Muscle layer of colon (tissue), 2 donors: ENCODE results near the gene SDK2.

Experiments used
- H3K27ac ChIP-seq: one replicate; pipeline ENCODE4 v1.7.0; 2013; ENCODE audit warnings: low read depth, mild to moderate bottlenecking, low read length, moderate library complexity
- H3K27me3 ChIP-seq, 2 donors: one replicate each; pipeline ENCODE4 v1.7.0; 2013; ENCODE audit warnings: low read length in 2 of 2, mild to moderate bottlenecking in 2 of 2; ENCODE audit not compliant: insufficient read depth in 2 of 2, control insufficient read depth in 1 of 2
- H3K36me3 ChIP-seq: one replicate; pipeline ENCODE4 v1.7.0; 2013; ENCODE audit warnings: mild to moderate bottlenecking, low read length; ENCODE audit not compliant: insufficient read depth
- H3K4me1 ChIP-seq: one replicate; pipeline ENCODE4 v1.7.0; 2013; ENCODE audit warnings: mild to moderate bottlenecking, low read length; ENCODE audit not compliant: insufficient read depth
- H3K4me3 ChIP-seq, 2 donors: one replicate each; pipeline ENCODE4 v1.7.0; 2013; ENCODE audit warnings: low read length in 2 of 2, low read depth in 1 of 2, mild to moderate bottlenecking in 1 of 2, moderate library complexity in 1 of 2
- H3K9ac ChIP-seq: one replicate; pipeline ENCODE4 v1.7.0; 2013; ENCODE audit warnings: low read length
- H3K9me3 ChIP-seq: one replicate; pipeline ENCODE4 v1.7.0; 2013; ENCODE audit warnings: mild to moderate bottlenecking, low read length
- donor health status: abdominal sarcoma.
- donor health status: Adenocarcinoma of cecum.

Gene SDK2

GRCh38 chr17:73520369-73520761 lies 123.9 kb downstream of the SDK2 start:
- H3K27ac ChIP-seq: no peak overlapping the region
- no peak overlapping the region for H3K9ac ChIP-seq
- H3K36me3 ChIP-seq: no peaks in the 10 kb centered on the region
- H3K4me3 ChIP-seq: no peak overlapping the region
- no peaks in the 10 kb centered on the region for H3K27me3 ChIP-seq
- no peaks in the 10 kb centered on the region for H3K4me1 ChIP-seq
- no peaks in the 10 kb centered on the region for H3K9me3 ChIP-seq

DNA sequence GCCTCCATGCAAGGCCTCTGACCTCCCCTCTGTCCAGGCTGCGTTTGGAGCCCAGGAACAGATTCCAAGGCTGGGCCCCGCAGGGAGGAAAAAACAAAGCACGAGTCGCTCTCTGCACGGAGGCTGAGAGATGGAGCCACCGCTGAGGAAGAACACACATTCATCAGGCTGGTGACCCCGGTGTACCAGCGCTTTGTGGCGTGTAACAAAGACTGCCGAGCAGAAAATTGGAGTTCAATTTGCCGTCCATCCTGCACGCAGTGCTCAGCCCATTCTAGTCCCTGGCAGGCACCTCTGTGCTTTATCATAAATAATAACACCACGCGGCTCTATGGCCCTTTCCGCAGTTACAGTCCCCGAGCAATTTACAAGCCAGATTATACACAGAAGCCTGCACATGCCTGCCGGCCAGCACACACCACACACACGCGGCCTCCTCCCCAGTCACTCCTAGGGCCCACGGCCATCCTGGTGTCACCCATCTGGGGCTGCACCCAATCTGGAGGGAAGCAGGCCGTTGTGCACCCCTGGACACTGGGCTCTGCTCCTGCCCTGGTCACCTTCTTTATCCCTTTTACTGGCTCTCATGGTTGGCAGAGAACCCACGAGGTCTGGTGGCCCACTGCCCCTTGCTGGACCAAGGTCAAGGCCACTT lies 124.4 kb downstream of the SDK2 start:
- no peak overlapping the region for H3K9ac ChIP-seq
- H3K4me1 ChIP-seq: no peaks in the 10 kb centered on the region
- no peaks in the 10 kb centered on the region for H3K9me3 ChIP-seq
- H3K36me3 ChIP-seq: no peaks in the 10 kb centered on the region
- no peak overlapping the region for H3K27ac ChIP-seq
- H3K4me3 ChIP-seq: no peak overlapping the region
- H3K27me3 ChIP-seq: no peaks in the 10 kb centered on the region

DNA sequence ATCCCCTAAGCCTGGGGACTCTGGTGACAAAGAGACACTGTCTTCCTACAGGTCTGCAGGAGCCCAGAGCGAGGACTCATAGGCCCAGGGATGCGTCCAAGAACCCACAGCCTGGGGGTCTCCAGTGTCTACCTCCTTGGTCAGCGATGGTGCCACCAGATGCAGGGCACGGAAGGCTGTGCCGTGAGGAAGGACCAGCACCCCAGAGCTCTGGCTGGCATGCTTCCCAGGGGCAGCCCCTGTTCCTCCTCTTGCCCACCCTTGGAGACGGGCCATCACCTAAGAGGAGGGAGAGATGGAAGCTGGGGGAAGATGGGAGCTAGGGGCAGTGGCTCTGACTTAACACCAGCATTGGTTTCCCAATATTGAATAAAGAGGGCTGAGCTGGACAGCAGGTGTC lies 125.2 kb downstream of the SDK2 start:
- no peak overlapping the region for H3K4me3 ChIP-seq
- no peak overlapping the region for H3K27ac ChIP-seq
- no peaks in the 10 kb centered on the region for H3K27me3 ChIP-seq
- no peaks in the 10 kb centered on the region for H3K4me1 ChIP-seq
- H3K9me3 ChIP-seq: no peaks in the 10 kb centered on the region
- no peaks in the 10 kb centered on the region for H3K36me3 ChIP-seq
- no peak overlapping the region for H3K9ac ChIP-seq

DNA sequence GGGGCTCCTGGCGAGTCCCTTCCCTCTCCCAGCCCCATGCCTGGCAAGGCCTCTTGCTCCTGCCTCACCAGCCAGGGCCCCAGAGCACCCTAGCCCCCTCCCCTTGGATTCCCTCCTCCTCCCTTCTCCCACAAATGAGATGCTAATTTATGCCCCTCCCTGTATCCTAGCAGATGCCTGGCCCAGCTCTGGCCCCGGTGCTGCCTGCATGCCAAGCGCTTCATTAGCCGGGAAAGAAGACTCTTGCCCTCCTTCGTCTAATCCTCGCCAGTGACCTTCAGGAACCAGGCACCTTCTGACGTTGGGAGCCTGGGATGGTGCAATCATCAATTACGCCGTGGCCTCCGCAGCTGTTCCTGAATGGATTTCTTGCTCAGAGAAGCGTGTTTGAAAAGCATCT lies 127.8 kb downstream of the SDK2 start:
- Histone ChIP-seq H3K27me3 (no peaks in the 10 kb centered on the region), H3K9ac (no peak overlapping the region), H3K9me3 (no peaks in the 10 kb centered on the region), H3K36me3 (no peaks in the 10 kb centered on the region), H3K4me1 (no peaks in the 10 kb centered on the region), H3K4me3 (no peak overlapping the region), H3K27ac (no peak overlapping the region)

DNA sequence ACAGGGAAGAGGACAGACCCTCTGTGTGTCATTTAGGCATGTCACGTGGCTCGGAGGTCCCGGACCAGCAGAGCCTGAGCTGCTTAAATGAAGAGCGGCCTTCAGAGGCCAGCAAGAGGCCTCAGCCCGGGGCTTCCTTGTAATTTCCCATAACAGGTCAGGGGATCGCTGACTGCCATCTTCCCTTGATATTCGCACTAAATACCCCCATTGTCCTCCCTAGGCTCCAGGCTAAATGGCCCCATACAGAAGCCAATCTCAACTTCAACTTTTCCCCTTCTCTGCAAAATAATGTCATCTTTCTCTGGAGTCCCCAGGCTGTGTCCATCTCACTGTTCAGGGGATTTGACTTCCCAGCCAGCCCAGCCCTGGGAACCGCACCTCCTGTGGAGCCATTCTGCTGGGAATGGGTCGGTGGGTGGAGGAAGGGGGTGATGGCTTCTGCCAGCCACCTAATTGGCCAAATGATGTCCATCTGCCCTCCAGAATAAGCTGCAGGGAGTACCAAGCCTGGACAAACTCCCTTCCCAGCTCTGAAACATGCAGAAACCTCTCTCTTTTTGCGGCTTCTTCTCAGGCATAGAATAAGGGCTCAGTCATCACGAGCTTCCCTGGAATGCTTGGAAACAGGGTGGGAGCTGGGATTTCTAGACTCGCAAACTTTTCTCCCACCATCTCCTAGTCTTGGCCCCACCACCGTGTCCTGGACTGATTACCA lies 129.9 kb downstream of the SDK2 start:
- Histone ChIP-seq H3K27ac (no peak overlapping the region), H3K27me3 (no peaks in the 10 kb centered on the region), H3K36me3 (no peaks in the 10 kb centered on the region), H3K9ac (no peak overlapping the region), H3K9me3 (no peaks in the 10 kb centered on the region), H3K4me3 (no peak overlapping the region), H3K4me1 (no peaks in the 10 kb centered on the region)

GRCh38 chr17:73513426-73513825 lies 130.8 kb downstream of the SDK2 start:
- H3K27ac ChIP-seq: no peak overlapping the region
- H3K36me3 ChIP-seq: no peaks in the 10 kb centered on the region
- no peak overlapping the region for H3K9ac ChIP-seq
- H3K4me3 ChIP-seq: no peak overlapping the region
- H3K4me1 ChIP-seq: no peaks in the 10 kb centered on the region
- H3K27me3 ChIP-seq: no peaks in the 10 kb centered on the region
- H3K9me3 ChIP-seq: no peaks in the 10 kb centered on the region

GRCh38 chr17:73511719-73512115 lies 132.5 kb downstream of the SDK2 start:
- Histone ChIP-seq H3K4me3 (no peak overlapping the region), H3K9ac (no peak overlapping the region), H3K27ac (no peak overlapping the region), H3K9me3 (no peaks in the 10 kb centered on the region), H3K4me1 (no peaks in the 10 kb centered on the region), H3K36me3 (no peaks in the 10 kb centered on the region), H3K27me3 (no peaks in the 10 kb centered on the region)

DNA sequence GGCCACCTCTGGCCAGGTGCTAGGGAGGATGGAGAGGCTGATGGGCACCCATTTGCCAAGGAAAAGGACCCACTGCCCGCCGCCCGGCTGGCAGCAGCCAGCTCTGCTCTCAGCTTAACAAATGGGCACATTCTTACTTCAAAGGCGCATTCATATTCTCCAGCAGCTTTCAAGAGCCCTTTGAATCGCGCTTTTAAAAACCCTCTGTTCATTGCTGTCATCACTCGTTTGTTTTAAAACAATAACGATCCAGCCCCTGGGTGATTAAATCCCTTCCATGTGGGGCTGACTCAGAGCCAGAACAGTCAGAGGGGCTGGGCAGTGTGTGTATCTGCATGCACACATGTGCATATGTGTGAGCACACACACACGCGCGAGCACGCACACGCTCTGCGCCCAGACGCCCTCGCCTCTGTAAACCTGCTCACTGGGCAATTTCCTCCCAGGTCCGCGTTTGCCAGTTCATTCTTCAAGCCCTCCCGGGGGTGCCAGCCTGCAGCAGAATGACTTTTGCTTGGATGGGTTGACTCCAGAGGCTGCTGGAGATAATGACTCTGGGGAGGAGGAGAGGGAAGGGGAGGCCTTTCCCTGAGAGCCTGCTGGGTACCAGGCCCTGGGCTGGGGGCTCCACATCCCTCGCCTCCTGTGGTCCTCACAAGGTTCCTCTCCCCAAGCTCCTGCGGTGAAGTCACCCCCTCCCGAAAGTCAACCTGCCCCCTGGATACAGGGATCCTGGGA lies 133.1 kb downstream of the SDK2 start:
- Histone ChIP-seq H3K9me3 (no peaks in the 10 kb centered on the region), H3K27ac (no peak overlapping the region), H3K9ac (no peak overlapping the region), H3K36me3 (no peaks in the 10 kb centered on the region), H3K27me3 (no peaks in the 10 kb centered on the region), H3K4me1 (no peaks in the 10 kb centered on the region), H3K4me3 (no peak overlapping the region)

- no peak overlapping the region for H3K9ac ChIP-seq
- no peak overlapping the region for H3K27ac ChIP-seq
- no peaks in the 10 kb centered on the region for H3K27me3 ChIP-seq
- H3K4me3 ChIP-seq: no peak overlapping the region
- H3K9me3 ChIP-seq: no peaks in the 10 kb centered on the region
- no peaks in the 10 kb centered on the region for H3K36me3 ChIP-seq
- no peaks in the 10 kb centered on the region for H3K4me1 ChIP-seq
Measured at GRCh38 chr17:73508931-73509605, 135.2 kb downstream of the SDK2 start.

DNA sequence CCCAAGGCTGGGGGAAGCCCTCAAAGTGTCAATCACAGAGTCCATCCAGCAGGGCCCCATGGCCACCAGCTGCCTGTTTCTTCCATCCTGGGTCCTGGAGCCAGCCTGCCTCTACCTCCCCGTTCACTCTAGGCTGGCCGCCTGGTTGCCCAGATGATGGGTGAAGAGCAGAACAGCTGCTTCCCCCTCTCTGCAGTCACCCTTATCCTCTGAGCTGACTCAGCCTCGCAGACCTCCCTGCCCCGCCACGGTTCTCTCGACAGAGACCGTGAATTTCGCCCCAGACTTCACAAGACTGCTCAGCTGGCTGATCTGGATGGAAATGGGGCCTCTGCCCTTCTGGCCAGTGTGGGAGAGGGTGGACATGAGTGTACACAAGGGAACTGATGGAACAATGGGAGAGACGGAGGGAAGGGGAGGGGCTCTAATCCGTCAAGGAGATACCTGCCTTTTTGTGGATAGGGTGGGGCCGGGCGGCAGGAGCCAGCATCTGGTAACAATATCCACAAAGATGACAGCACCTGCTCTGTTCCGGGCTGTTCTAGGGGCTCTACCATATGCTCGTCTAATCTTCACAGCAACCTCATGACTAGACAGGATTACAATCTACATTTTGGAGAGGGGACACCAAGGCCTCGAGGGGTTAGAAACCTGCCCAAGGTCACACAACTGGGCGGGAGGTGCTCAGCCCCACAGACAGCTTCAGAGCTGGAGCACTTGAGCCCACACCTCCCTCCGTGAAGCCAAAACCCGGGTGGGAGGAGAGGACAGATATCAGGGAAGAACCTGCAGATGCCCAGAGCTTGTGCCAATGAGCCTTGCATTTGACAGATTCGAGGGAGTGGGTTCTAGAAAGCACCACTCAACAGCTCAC lies 136.0 kb downstream of the SDK2 start:
- no peaks in the 10 kb centered on the region for H3K9me3 ChIP-seq
- H3K9ac ChIP-seq: no peak overlapping the region
- no peak overlapping the region for H3K4me3 ChIP-seq
- no peaks in the 10 kb centered on the region for H3K27me3 ChIP-seq
- H3K27ac ChIP-seq: no peak overlapping the region
- no peaks in the 10 kb centered on the region for H3K36me3 ChIP-seq
- H3K4me1 ChIP-seq: no peaks in the 10 kb centered on the region
